ENCODE data around the gene ZNF774. TPM values are rescaled to one million over a fixed set of nuclear protein-coding genes. Genes with fewer than 3 reads are reported as not detected.

The ZNF774 gene
- polyA plus RNA-seq, 1 donor (not counting 4 experiments of a cell fraction or from before 2014, with no cell fraction given), result 2.3 TPM

DNA sequence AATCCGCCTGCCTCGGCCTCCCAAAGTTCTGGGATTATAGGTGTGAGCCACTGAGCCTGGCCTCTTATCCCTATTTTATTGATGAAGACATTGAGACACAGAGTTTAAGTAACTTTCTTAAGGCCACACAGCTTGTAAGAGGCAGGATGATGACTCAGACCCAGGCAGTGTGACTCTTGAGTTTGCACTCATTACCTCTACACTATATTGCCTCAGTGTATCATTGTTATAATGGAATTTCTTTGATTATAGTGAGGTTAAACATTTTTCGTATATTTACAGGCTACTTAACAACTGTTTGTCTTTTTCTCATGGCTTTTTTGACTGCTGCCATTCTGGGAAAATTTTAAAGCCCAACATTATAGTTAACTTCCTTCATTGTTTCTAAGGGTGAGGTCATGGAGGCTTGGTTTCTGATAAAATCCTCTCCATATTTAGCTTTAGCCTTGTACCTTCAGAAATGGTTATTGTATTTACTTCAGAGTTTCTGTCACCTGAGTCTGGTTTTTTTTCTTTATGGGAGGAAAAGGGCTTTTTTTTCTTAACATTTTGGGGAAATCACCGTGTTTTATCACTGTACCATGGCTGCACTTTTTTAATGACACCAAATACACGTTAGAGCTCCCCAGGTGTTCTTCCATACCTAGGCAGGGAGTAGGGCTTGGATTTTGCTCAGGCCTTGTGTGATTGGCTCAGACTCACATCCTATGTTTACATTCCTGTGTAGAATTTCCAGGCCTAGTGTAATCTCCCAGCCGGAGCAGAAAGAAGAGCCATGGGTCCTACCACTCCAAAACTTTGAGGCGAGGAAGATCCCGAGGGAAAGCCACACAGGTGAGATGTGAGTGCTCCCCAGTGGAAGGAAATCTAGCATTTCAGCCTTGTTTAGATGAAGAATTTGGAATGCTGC is 6.3 kb downstream of the ZNF774 start:
- Histone ChIP-seq H3K27me3 (ENCODE audit: control insufficient read depth, extremely low read depth, insufficient read depth, low read length) (no peaks in the 10 kb centered on the region), H3K79me2 (ENCODE audit: control insufficient read depth, insufficient read depth, low read length) (no peaks in the 10 kb centered on the region), H3K9me1 (ENCODE audit: control insufficient read depth, extremely low read depth, insufficient read depth, low read length) (no peaks in the 10 kb centered on the region), H3K36me3 (ENCODE audit: control insufficient read depth in 2 of 2, extremely low read depth in 1 of 2, insufficient read depth in 2 of 2, low read length in 2 of 2) (peaks cover 3% of the 10 kb centered on the region in 2 experiments), H3K9ac (ENCODE audit: control insufficient read depth, extremely low read depth, insufficient read depth, low read length) (no peak overlapping the region), H4K20me1 (ENCODE audit: control insufficient read depth, extremely low read depth, insufficient read depth, low read length) (no peaks in the 10 kb centered on the region), H3K27ac (ENCODE audit: control insufficient read depth, insufficient read depth, low read length) (peak overlapping the region; percentile 5), H3K4me3 (ENCODE audit: control insufficient read depth in 2 of 3, extremely low read depth in 1 of 3, insufficient read depth in 2 of 3, low read depth in 1 of 3, low read length in 3 of 3) (no peak overlapping the region), H2AFZ (ENCODE audit: control insufficient read depth, low read length) (no peak overlapping the region), H3K4me1 (ENCODE audit: control insufficient read depth, extremely low read depth, insufficient read depth, low read length) (peaks cover 28% of the 10 kb centered on the region), H3K9me3 (ENCODE audit: control insufficient read depth, low read depth, low read length) (no peaks in the 10 kb centered on the region), H3K4me2 (ENCODE audit: control insufficient read depth, extremely low read depth, insufficient read depth, low read depth, low read length) (no peak overlapping the region)
- dilution Hi-C loops (cut with MboI; ENCODE audit: extremely low pct_ligation_motif_present, low sequenced_read_pairs), result no loop called here
- no peak for TF ChIP-seq EZH2 (IDR thresholded peaks at IDR 0.05; ENCODE audit: low read length)
- TF ChIP-seq, protein P1, sequence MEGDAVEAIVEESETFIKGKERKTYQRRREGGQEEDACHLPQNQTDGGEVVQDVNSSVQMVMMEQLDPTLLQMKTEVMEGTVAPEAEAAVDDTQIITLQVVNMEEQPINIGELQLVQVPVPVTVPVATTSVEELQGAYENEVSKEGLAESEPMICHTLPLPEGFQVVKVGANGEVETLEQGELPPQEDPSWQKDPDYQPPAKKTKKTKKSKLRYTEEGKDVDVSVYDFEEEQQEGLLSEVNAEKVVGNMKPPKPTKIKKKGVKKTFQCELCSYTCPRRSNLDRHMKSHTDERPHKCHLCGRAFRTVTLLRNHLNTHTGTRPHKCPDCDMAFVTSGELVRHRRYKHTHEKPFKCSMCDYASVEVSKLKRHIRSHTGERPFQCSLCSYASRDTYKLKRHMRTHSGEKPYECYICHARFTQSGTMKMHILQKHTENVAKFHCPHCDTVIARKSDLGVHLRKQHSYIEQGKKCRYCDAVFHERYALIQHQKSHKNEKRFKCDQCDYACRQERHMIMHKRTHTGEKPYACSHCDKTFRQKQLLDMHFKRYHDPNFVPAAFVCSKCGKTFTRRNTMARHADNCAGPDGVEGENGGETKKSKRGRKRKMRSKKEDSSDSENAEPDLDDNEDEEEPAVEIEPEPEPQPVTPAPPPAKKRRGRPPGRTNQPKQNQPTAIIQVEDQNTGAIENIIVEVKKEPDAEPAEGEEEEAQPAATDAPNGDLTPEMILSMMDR (optimal IDR thresholded peaks at IDR 0.05 in 1 of 3, IDR thresholded peaks at IDR 0.05 in 1 of 3, conservative IDR thresholded peaks at IDR 0.05 in 1 of 3; ENCODE audit: extremely low read depth in 1 of 3, insufficient read depth in 2 of 3, low read length in 3 of 3), result no peak
- DNase-seq (ENCODE audit: low read depth, low spot score) (no peak), FAIRE-seq (peak; percentile 87)

DNA sequence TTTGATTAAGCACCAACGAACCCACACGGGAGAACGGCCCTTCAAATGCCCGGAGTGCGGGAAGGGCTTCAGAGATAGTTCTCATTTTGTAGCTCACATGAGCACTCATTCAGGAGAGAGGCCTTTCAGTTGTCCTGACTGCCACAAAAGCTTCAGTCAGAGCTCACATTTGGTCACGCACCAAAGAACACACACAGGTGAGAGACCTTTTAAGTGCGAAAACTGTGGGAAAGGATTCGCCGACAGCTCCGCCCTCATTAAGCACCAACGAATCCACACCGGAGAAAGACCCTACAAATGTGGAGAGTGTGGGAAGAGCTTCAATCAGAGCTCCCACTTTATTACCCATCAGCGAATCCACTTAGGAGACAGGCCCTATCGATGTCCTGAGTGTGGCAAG is 8.7 kb downstream of the ZNF774 start:
- Histone ChIP-seq H3K27ac (ENCODE audit: control insufficient read depth, insufficient read depth, low read length) (no peak overlapping the region), H2AFZ (ENCODE audit: control insufficient read depth, low read length) (no peak overlapping the region), H3K9me3 (ENCODE audit: control insufficient read depth, low read depth, low read length) (no peaks in the 10 kb centered on the region), H3K4me1 (ENCODE audit: control insufficient read depth, extremely low read depth, insufficient read depth, low read length) (peaks cover 44% of the 10 kb centered on the region), H3K79me2 (ENCODE audit: control insufficient read depth, insufficient read depth, low read length) (no peaks in the 10 kb centered on the region), H3K4me2 (ENCODE audit: control insufficient read depth, extremely low read depth, insufficient read depth, low read depth, low read length) (no peak overlapping the region), H3K9me1 (ENCODE audit: control insufficient read depth, extremely low read depth, insufficient read depth, low read length) (no peaks in the 10 kb centered on the region), H3K27me3 (ENCODE audit: control insufficient read depth, extremely low read depth, insufficient read depth, low read length) (no peaks in the 10 kb centered on the region), H3K9ac (ENCODE audit: control insufficient read depth, extremely low read depth, insufficient read depth, low read length) (no peak overlapping the region), H3K4me3 (ENCODE audit: control insufficient read depth in 2 of 3, extremely low read depth in 1 of 3, insufficient read depth in 2 of 3, low read depth in 1 of 3, low read length in 3 of 3) (no peak overlapping the region), H4K20me1 (ENCODE audit: control insufficient read depth, extremely low read depth, insufficient read depth, low read length) (no peaks in the 10 kb centered on the region), H3K36me3 (ENCODE audit: control insufficient read depth in 2 of 2, extremely low read depth in 1 of 2, insufficient read depth in 2 of 2, low read length in 2 of 2) (peaks cover 3 to 5% of the 10 kb centered on the region in 2 experiments)
- no peak for DNase-seq (ENCODE audit: low read depth, low spot score)
- dilution Hi-C loops (cut with MboI; ENCODE audit: extremely low pct_ligation_motif_present, low sequenced_read_pairs), result no loop called here
- TF ChIP-seq, protein P1 (optimal IDR thresholded peaks at IDR 0.05 in 1 of 3, IDR thresholded peaks at IDR 0.05 in 1 of 3, conservative IDR thresholded peaks at IDR 0.05 in 1 of 3; ENCODE audit: extremely low read depth in 1 of 3, insufficient read depth in 2 of 3, low read length in 3 of 3), result no peak
- no peak for TF ChIP-seq EZH2 (IDR thresholded peaks at IDR 0.05; ENCODE audit: low read length)
- no peak for FAIRE-seq
